Measurements from ENCODE around the gene ERG28.

DNA sequence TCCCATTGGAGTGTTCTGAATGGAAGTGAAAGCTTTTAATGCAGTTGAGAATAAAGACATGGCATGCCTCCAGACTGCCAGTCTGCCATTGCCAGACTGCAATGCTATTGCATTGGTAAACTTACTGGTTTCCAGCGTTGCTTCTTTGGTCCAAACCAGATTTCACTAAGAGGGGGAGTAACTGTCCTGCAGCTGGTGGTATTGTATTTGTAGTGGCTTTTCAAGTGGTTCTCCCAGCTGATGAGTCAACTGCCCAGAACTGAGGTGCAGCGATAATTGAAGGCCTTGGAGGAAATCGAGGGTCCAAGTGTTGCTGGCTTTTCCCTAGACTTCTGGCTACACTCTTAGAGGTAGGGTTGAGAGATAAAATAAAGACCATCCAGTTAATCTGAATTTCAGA is 31.9 kb downstream of the ERG28 start:
- TF ChIP-seq, protein P1, sequence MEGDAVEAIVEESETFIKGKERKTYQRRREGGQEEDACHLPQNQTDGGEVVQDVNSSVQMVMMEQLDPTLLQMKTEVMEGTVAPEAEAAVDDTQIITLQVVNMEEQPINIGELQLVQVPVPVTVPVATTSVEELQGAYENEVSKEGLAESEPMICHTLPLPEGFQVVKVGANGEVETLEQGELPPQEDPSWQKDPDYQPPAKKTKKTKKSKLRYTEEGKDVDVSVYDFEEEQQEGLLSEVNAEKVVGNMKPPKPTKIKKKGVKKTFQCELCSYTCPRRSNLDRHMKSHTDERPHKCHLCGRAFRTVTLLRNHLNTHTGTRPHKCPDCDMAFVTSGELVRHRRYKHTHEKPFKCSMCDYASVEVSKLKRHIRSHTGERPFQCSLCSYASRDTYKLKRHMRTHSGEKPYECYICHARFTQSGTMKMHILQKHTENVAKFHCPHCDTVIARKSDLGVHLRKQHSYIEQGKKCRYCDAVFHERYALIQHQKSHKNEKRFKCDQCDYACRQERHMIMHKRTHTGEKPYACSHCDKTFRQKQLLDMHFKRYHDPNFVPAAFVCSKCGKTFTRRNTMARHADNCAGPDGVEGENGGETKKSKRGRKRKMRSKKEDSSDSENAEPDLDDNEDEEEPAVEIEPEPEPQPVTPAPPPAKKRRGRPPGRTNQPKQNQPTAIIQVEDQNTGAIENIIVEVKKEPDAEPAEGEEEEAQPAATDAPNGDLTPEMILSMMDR (conservative IDR thresholded peaks at IDR 0.05) = no peak
- no peak for TF ChIP-seq EZH2 (IDR thresholded peaks at IDR 0.05; ENCODE audit: low read depth)
